GOT3 (cell line): ENCODE measurements around the gene PDE9A.
"Not testable (repeated sequence)": the region's sequence is repeated elsewhere in the genome, so short reads cannot be mapped to it uniquely, and the experiment has no call there.

ENCODE experiments used
- DNase-seq: peaks from one replicate; lab custom pipeline; 2025; ENCODE audit warnings: mixed read lengths; lab: John Stamatoyannopoulos, UW

The PDE9A gene

GRCh38 chr21:42798106-42798505 is 144.7 kb downstream of the PDE9A start:
- DNase-seq: no peak

DNA sequence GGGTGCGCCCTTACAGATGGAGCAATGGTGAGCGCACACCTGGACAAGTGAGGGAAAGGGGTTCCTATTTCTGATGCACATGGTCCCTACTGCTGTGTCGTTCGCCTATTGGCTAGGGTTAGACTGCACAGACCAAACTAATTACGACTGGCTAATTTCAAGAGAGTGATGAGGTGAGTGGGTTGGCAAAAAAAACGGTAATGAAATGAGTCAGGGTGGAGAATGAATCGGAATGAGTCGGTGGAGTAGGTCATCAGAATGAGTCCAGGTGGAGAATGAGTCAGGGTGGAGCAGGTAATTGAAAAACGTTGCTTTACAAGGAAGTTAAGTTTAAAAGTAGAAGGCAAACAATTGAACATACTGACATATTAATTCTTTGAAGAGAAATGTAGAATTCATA is 146.1 kb downstream of the PDE9A start:
- no peak for DNase-seq

- DNase-seq: no peak
Measured at GRCh38 chr21:42799948-42800347, 146.5 kb downstream of the PDE9A start.

DNA sequence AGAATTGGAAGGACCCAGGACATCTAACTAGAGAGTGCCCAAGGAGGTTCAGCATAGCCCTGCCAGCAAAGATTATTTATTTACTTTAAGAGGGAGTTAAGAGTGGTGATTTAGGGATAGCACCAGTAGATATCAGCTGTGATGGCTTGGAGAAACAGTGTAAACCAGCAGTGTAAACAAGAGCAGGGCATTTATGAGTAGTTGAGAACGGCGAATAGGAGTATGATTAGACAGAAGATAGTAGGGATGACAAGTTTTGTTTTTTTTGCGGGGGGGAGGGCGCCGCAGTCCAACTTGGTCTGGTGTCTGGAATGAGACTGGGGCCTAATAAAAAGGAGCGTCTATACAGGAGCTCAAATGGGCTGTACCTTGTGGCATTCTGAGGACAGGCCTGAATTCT is 148.2 kb downstream of the PDE9A start:
- not testable (repeated sequence) for DNase-seq

DNA sequence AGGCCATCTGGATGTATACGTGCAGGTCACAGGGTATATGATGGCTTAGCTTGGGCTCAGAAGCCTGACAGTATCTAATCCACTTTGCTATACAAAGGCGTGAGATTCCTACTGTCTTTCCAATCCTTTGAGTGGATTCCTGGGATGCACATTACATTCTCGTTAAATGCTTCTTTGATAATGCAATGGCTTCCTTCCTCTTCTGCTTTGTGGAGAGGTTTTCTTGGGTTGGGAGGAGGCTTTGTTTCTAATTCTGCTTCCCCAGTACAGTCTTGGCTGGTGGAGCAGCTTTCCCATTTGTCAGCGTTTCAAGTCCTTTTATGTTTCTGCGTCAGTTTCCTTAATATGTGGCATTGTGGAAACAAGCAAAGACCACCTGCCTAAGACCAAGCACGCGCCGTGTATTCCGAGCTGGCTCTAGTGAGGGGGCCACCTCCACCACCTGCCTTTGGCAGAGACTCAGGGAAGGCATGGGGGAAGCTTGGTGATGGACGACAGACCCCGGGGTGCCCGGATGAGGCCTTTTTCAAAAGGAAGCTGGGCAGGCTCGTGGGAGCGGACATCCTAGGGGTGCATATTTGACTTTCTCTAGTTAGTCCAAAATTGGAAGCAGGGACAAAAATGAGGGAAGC is 153.2 kb downstream of the PDE9A start:
- no peak for DNase-seq

- not testable (repeated sequence) for DNase-seq
Measured at GRCh38 chr21:42807293-42807895, 154.0 kb downstream of the PDE9A start.

- no peak for DNase-seq
Measured at GRCh38 chr21:42807938-42808613, 154.7 kb downstream of the PDE9A start.

DNA sequence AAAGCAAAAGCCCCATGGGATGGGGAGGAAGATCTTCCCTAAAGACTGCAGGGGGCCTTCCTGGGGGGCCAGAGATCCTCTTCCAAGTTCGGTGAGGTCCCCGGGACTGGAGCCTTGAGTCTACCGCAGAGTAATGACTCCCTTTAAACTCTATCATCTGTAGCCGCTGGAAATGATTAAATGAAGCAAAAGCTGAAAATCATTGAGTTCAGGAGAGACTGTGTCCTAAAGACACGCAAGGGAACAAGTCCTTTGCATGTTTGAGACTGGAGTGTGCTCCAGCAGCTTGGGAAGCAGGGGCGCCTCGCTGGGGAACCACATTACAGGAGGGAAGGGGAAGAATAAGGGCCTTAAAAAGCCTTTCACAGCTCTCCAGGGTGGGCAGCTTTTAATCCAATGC is 155.8 kb downstream of the PDE9A start:
- no peak for DNase-seq

DNA sequence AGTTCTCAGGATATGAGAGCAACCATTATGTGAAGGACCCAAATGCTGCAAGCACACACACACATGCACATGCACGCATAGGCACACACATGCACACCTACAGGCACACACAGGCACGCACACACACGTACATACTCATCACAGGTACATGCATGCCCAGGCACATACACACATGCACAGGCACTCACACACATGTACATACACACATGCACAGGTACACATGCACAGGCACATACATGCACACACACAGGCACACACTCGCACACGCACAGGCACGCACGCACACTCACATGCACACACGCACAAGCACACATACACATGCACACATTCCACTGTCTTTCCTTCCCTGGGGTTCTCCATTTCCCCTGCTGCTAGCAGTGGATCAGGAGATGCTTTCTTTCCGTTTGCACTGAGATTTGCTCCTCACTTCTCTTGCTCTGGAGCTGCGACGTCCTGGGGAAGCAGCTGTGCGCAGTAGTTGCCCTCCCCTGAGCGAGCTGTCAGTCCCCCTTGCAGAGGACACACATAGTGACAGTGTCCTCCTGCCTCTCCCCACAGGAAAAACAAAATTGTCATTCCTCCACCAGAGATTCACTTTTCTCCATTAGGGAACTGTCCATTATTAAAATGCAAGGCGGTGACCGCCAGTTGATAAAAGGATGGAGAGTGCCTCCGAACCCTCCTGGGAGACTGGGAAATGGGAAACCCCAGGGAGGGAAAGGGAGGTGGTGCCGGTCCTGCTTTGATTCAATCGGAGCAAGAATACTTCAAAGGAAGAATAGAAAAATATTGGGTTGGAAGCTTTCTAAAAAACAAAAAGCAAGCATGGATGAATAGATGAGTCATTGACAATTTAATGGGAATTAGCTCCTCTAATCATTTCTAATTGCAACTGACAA is 156.4 kb downstream of the PDE9A start:
- no peak for DNase-seq

GRCh38 chr21:42811960-42812359 is 158.5 kb downstream of the PDE9A start:
- DNase-seq: no peak

- DNase-seq: not testable (repeated sequence)
Measured at GRCh38 chr21:42812528-42813241, 159.3 kb downstream of the PDE9A start.

GRCh38 chr21:42815217-42815616 is 161.8 kb downstream of the PDE9A start:
- DNase-seq: no peak

GRCh38 chr21:42818328-42818749 is 164.9 kb downstream of the PDE9A start:
- no peak for DNase-seq

DNA sequence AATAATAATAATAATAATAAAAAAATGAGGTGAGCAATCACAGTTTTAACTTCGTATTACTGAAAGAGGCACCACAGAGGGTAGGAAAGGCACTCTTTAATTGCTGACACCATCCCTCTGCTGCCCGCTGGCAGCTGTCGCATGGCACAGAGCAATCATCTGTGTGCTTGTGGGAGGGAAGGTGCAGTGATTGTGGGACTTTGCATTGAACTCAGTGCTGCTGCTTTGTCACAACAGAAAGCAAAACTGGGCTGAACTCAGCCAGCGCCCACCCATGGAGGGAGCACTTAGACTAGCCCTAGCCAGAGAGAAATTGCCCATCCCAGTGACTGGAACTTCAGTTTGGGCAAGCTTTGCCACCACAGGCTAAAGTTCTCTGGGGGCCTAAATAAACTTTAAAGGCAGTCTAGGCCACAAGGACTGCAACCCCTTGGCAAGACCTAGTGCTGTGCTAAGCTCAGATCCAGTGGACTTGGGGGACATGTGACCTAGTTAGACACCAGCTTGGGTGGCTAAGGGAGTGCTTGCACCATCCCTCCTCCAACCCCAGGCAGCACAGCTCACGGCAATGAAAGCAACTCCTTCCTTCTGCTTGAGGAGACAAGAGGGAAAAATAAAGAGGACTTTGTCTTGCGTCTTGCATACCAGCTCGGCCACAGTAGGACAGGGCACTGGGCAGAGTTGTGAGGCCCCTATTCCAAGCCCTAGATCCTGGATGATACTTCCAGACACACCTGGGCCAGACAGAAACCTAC is 166.6 kb downstream of the PDE9A start:
- DNase-seq: no peak

DNA sequence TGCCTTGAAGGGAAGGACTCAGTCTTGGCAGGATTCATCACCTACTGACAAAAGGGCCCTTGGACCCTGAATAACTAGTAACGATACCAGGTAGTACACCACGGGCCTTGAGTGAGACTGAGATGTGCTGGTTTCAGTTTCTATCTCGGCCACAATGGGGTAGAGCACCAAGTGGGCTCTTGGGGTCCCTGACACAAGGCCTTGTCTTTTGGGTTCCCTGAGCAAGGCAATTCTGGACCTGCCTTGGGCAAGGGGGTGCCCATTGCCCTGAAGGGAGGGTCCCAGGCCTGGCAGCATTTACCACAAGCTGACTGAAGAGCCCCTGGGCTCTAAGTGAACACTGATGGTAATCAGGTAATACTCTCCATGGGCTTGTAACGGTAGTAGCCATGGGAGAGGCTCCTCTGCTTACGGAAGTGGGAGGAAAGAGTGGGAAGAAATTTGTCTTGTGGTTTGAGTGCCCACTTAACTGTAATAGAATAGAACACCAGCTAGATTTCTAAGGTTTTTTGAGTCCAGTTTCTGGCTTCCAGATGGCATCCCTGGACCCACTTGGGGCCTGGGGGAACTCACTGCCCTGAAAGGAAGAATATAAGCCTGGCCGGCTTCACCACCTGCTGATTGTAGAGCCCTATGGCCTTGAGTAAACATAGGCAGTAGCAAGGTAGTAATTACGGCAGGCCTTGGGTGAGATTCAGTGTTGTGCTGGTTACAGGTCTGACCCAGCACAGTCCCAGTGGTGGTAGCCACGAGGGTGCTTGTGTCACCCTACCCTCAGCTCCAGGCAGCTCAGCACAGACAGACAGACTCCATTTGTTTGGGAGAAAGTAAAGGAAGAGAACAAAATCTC is 167.4 kb downstream of the PDE9A start:
- DNase-seq: no peak
